Dermis microvascular lymphatic vessel endothelial cell (primary cell): Measurements from ENCODE around the gene RAD51B. TPM values are rescaled to one million over a fixed set of nuclear protein-coding genes. Genes with fewer than 3 reads are reported as not detected.
A peak's percentile ranks its signal among the peaks of the same experiment; 100 is the strongest.
"Not testable (repeated sequence)": the region's sequence is repeated elsewhere in the genome, so short reads cannot be mapped to it uniquely, and the experiment has no call there.

ENCODE experiments used
- DNase-seq, 2 donors: peaks; one replicate each; pipeline versions ENCODE4 v3.0.0 to v3.0.0-alpha.2; 2010; ENCODE audit warnings: low read depth in 2 of 2
- total RNA-seq: library from RNA; depleted of rRNA; stranded (reverse); fragments of >200 nt; gene quantifications from 2 replicates; pipeline ENCODE4 v1.2.1, GENCODE V29; 2014

RAD51B gene
- total RNA-seq, 1 donor from 2014 or later, result 9.2 TPM

DNA sequence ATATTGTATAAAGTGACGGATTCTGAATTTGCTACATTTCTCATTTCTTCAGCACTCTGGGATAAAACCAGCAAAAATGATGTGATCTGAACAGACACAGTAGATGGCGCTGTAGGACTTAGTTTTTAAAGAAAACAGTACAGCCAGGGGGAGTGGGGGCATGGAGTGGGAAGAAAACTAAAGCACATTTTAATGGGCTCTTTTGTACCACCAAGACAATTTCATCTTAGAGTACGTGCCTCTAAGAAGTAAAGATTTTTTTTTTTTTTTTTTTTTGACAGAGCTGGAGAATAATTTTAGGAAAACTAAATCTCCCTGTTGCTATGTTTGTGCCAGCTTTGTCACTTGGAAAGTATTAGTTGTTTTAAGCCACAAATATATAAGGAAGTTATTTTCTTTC is 124.4 kb downstream of the RAD51B start:
- DNase-seq, result peak; percentile 80 to 90

DNA sequence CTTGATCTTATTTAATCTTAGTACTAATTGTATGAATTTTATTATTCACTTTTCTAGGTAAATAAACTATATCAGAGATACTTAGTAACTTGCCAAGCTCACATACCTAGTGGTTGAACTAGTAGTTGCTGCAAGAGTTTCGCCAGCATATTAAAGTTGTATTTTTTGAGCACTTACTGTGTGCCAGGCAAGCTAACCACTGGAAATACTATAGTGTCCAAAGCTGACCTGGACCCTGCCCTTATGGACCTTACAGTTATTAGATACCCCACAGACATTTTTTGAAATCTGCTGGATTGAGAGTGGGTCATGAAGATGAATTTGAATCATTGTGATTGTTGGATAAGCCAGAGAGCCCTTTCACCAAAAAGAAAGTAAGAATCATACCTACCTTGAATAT is 125.0 kb downstream of the RAD51B start:
- no peak for DNase-seq

DNA sequence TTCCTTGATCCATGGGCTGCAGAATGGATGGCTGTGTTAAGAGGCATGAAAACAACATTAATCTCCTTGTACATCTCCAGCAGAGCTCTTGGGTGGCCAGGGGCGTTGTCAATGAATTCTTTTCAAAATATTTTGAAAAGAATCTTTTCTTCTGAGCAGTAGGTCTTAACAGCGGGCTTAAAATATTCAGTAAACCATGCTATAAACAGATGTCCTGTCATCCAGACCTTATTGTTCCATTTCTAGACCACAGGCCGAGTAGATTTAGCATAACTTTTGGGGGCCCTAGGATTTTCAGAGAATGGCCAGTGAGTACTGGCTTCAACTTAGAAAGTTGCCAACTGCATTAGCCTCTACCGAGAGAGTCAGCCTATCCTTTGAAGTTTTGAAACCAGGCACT is 130.2 kb downstream of the RAD51B start:
- DNase-seq, result no peak

DNA sequence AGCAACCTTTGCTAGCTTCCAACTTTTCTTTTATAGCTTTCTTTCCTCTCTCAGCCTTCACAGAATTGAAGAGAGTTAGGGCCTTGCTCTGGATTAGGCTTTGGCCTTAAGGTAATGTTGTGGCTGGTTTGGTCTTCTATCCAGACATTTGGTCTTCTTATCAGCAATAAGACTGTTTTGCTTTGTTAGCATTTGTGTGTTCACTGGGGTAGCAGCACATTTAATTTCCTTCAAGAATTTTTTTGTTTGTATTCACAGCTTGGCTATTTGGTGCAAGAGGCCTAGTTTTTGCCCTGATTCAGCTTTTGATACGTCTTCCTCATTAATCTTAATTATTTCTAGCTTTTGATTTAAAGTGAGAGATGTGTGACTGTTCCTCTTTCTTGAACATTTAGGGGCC is 130.8 kb downstream of the RAD51B start:
- DNase-seq, result no peak

DNA sequence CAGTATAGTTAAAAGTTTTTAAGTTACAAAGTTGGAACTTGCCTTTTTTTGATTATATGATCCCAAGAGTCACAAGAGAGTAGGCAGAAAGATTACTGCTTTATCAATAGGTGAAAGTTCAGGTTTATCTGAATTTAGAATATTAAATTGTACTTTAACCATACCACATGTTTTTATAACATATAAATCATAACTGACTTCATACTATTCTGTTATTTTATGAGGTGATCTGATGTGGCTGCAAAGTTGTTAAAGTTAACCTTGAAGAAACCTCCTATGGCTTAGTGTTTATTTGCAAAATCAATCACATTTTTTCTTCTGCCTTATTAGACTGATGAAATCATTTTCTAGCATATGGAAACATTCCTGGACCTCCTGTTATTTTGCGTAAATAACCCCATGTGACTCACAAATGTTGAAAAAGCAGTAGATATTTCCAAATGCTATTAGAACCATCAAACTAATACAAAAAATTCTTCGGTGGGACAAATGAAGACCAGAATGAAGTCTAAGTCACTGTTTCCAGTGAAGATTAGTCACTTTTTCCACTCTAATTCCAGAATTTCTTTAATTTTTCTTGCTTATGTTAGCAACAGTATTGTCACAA is 132.1 kb downstream of the RAD51B start:
- DNase-seq, result no peak

DNA sequence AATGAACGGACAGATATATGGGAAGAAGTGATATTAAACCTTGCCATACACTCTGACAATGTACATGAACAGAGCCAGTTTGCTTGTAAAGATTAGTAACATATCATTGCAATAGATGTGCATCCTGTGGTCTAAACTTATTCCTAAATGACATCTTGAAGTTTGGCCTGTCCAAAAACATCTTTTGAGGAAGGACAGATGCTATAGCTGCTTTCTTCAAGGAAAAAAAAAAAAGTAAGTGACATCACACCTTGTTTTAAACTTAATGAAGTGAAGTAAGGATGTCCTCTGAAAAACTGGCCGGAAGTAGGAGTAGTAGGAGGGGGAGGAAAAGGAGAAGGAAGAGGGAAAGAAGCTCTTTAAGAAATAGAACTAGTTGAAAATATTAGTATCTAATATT is 132.8 kb downstream of the RAD51B start:
- no peak for DNase-seq

DNA sequence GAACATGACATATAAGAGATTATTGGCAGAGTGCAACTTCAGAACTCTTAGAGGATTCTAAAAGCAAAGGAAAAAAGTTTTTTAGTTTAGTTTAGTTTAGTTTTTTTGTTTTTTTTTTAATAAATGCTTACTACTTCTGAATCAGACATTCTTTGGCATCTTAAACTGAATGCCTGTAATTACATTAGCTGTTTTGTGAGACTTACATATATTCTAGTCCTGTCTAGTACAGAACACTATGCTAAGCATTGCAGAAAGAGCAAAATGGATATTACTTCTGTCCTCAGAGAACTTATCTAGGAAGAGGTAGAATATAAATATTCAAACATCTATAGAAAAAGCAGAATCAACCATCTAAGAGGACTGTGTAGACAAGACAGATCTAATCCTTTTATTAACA is 133.2 kb downstream of the RAD51B start:
- no peak for DNase-seq

DNA sequence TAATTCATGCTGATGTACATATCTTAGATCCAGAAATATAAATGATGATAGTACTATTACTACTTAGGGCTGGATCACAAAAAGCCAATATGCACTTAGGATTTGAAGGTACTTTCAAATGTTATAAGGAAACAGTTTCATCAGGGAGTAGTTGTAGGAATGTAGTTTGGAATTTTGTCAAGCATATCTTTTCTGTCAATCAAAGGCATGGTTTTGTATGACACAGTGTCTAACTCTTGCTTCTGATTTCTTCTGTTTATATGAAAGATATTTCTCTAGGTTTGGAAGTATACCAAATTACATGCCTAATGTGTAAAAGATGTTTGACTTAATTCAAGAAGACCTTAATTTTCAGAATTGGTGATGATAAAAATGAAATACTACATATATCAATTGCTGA is 135.7 kb downstream of the RAD51B start:
- DNase-seq, result no peak

DNA sequence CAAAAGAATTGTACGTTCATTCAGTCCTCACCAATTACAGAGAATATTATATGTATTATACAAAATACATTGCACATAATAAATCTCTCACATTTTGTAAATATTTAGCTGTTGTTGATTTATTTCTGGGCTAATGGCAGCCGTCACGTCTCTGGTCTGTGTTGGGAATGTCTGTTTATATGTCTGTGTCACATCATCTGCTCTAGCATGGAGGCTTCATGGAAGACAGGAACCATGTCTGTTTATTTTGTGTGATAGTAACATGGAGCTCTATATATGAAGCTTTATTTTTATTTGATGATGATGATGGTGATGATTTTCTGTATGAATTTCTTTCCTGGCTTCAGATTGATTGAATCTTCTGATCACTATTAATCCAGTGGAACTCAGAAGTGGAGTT is 138.4 kb downstream of the RAD51B start:
- DNase-seq, result no peak

DNA sequence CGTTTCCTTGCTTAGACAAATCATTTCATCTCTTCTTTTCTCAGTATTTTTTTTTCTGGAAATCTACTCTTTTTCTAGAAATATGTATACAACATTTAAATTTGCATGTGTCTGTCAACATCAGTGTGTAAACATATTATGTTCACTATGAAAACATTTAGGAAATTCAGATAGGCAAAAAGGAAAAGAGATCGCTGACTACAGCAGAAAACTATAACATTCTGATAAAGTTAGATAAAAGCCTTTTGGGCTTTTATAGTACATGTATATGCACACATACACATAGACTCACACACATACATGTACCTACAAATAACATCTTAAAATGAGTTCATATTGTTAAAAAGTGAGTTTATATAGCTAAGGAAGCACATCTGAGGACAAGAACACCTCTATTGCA is 142.1 kb downstream of the RAD51B start:
- no peak for DNase-seq

DNA sequence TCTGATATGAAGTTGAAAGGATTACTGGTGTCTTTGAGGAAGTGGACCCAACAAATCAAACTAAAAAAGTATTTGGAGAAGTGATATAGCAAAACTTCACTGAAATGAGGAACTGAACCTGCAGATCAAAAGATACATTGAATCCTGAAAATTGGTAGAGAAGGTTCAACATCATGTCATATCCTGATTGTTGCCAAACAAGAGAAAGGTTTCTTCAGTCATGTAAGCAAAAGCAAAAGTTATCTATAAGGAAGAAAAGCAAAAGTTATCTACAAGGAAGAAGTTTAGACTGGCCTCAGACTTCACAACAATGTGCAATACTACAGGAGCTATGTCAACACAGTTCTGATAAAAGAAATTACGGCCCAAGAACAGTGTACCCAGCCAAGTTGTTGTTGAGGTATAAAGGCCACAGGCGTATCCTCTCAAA is 142.7 kb downstream of the RAD51B start:
- DNase-seq, result no peak

DNA sequence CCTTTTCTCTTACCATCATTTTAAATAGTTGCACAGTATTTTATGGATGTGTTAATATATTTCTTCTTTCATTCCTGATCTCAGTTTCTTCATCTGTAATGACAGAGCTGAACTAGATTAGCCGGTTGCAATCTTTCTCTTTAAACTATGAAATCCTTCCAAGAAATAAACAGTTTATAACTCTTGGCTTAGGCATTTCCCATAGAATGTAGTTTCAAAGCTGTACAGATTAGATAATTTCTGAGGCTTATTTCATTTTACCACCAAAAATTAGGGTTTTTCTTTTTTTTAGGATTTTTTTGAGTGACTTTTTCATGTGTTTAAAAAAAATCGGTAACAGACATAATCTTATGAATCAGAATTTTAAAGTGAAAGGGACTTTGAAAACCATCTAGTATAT is 144.0 kb downstream of the RAD51B start:
- DNase-seq, result no peak

DNA sequence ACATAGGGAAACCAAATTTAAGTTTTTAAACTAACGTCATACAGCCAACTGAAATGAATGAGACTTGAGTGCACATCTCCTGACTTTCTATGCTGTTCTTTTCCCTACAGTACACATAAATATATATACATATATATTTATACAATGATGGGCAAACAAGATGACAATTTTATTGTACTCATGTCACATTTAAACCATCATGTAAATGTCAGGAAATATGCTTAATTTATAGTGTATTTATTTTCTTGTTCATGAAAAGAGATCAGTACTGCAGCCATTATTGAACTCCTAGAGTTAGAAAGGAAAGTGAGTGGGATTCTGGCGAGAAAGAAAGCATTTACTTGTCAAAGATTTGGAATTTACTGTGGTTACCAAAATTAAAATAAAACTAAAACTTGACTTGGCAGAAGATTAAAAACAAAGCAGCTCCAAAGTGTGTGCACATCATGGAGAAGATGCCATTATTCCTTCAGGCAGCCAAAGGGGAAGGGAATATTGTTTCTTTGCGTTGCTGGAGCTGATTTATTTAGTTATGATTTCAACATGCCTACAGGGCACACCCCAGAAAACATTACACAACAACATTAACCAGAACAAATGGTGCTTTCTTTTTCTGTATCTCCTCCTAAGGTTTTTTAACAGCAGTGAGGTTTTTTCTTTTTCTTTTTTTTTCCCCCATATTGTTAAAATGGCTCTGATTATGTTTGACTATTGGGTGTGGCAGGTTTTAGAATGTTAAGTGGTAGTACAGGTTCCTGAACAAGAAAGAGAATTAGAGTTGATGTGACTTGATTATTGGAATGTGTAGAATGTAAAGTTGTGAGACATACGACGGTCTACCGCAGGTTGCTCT is 144.6 kb downstream of the RAD51B start:
- DNase-seq, result no peak

DNA sequence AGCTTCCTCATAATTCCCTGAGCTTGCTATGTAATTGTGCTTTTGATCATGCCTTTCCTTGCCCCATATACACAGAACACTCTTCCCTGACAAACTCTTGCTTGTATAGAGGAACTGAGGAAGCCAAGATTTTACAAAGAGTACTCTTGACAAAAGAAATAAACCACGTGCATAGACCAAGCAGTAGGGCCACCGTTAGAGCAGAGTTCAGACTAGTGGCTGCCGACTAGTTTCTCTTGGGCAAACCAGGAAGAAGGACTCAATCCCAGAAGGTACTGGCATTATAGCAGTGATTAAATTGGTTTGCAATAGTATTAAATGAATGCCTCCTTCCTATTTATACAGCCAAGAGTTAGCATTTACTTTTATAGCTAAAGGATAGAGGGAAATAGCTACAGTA is 146.1 kb downstream of the RAD51B start:
- no peak for DNase-seq

DNA sequence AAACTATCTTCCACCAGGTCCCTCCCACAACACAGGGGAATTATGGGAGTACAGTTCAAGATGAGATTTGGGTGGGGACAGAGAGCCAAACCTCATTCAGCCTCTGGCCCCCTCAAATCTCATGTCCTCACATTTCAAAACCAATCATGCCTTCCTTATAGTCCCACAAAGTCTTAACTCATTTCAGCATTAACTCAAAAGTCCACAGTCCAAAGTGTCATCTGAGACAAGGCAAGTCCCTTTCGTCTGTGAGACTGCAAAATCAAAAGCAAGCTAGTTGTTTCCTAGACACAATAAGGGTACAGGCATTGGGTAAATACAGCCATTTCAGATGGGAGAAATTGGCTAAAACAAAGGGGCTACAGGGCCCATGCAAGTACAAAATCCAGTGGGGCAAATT is 147.6 kb downstream of the RAD51B start:
- no peak for DNase-seq

DNA sequence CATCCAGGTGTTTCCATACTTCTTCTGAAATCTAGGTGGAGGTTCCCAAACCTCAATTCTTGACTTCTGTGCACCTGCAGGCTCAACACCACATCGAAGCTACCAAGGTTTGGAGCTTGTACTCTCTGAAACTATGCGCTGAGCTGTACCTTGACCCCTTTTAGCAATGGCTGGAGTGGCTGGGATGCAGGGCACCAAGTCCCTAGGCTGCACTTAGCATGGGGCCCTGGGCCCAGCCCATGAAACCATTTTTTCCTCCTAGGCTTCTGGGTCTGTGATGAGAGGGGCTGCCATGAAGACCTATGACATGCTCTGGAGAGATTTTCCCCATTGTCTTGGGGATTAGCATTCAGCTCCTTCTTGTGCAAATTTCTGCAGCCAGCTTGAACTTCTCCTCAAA is 148.4 kb downstream of the RAD51B start:
- not testable (repeated sequence) for DNase-seq

DNA sequence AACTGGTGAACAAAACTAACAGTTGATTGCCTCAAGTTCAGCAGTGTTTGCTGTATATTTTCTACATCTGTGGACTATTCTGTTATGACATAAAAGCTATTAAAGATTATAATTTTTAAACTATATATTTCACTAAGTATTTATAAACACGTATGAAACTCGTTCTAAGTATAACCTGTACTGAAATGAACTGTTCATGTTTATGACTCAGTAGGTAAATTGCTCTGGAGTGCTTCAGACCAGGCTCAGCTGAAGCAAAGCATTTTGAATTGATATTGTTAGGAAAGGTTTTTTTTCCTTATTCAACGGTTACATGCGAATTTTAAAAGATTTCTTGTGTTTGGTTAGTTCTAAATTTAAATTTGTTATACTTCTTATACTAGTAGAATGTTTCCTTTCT is 151.3 kb downstream of the RAD51B start:
- no peak for DNase-seq

DNA sequence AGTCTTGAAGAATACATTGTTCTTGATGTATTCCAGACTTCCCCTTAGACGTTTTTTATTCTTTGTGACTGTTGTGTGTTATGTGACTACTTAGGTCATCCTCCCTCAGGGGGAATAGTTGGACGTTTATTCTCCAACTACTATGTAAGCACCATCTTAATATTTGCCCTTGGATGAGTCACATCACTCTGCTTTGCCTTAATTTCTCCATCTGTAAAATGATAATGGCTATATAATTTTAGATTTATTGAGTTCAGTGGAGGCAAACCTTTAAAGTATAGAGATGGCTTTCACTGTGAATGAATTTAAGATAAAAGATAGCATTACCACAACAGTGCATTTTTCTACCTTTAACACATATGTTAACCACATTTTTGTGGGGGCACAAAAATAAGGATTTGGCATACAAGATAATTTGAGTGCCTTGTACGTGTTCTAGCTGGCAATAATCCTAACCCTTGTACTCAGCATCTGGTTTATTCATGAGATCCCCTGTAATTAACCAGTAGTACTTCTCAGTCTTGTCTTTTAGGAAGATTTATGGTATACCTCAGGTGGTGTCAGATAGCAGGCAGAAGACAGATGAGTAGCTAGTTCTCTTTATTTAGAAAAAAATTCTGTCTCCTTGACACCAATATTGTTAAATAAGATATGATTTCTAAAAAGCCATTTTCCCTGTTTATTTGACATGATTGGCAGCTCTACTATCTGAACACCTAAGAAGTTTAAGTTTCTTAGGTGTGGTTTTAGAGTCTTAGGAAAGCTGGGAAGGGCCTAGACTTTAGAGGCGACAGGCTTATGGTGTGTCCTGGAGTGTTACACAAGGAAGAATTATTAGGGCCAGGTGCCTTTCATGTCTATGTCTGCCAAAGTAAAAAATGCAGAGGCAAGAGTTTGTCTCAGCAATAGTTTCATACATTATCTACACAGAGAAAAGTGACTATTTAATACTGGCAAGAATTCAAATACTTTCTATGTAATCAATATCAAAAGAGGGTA is 152.3 kb downstream of the RAD51B start:
- DNase-seq, result no peak

DNA sequence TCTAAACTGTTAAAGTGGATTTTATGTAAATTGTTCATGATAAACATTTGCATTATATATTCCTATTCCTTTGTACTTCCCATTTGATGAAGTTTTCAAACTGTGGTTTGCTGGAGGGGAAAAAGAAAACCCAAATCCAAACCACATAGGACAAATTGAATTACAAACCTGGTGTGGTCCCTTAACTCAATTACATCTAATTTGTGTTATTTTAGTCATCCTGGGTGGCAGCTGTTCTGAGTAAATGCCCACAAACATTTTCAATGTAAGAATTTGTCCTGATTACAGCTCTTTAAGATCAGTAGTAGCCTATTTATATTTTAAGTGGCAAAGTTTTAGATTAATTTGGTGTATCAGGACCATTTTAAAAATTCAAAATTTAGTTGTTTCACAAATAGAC is 153.9 kb downstream of the RAD51B start:
- DNase-seq, result no peak

DNA sequence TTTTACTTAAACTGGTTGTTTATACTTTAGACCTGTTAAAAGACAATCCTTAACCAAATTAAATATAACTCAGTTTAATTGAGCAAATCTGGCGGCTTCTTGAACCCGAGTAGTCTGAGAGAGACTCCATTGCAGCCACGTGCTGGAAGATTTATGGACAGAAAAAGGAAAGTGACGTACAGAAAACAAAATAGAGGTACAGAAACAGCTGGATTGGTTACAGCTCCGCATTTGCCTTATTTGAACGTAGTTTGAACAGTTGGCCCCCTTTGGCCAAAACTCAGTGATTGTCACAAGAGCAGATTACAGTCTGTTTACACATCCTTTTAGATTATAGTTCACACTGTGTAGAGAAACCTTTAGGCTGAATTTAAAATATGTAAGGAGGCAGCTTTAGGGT is 155.9 kb downstream of the RAD51B start:
- no peak for DNase-seq

DNA sequence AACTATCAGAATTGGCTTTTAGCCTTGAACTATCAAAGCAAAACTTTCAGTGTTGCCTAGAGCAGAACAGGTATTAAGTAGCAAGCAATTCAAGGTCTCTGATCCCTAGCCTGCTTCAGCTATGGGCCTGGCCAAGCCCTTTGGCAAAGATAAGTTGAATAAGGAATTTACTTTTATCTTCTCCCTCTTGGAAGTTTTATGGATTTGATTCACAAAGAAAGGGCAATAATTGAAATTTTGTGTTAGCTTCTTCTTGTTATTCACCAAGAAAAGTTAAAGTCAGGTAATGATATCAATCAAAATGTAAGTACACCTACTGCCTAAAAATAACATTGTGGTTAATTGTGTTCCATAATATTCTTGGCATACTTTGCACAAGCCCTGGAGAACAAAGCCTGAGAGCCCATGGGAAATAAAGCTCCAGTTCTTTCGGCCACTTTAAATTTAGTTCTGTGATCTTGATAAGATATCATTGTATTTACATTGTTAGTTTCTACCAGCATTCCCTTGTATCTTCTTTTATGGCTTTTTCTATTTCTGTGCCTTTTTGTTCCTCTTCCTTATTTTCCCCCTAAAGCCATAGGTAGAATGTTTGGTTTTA is 158.0 kb downstream of the RAD51B start:
- no peak for DNase-seq

DNA sequence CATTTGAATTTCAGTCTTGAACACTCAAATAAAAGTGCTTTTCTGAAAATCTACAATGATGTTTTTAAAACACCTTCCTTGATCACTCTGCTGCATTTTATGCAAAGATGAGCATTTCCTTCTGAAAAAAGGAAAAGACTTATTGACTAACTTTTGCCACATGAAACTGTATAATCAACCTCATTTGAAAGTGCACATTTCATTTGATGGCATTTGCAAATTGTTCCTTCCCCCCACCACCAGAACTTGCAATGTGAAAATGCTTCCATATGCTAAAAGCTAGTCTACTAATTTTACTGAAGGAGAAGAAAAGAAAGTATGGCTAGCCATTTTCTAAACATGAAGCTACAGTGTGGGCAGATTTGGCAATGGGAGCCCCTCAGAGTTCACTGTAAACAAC is 159.2 kb downstream of the RAD51B start:
- no peak for DNase-seq
